HG02970 (cell line): ENCODE data around the gene ZKSCAN1.
"Not testable (repeated sequence)": the region's sequence is repeated elsewhere in the genome, so short reads cannot be mapped to it uniquely, and the experiment has no call there.

Source experiments
- ATAC-seq: cut with Tn5 transposase; IDR thresholded peaks from one replicate; pipeline ENCODE4 v1.9.1; 2021; ENCODE audit warnings: mild to moderate bottlenecking, moderate library complexity, moderate number of reproducible peaks; ENCODE audit not compliant: unreplicated experiment, low FRiP score

The ZKSCAN1 gene

DNA sequence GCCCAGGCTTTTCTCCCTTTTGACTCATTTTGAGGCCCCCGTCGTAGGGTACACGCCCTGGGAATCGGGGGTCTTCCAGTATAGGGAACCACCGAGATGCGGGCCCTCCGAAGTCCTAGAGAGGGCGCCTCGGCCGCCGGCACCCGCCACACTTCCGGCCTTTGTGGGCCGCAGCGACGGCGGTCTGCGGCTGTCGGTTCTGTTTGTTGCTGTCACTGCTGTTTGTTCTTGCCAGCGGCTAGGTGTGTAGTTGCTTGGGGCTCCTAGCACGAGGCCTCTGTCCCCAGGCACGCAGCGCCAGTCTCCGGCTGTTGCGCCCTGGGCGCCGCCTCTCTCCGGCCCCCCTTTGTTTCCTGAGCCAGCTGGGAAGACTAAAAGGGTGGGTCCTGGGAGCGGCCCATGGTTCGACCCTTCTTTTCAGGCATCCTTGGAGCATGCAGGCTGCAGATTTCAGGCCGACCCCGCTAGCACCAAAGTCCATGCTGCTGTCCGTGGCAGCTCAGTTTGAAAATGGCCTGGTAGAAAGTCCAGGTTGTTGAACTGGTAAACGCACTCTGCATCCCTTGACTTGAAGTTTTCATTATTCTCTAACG lies 17.8 kb upstream of the ZKSCAN1 start:
- no peak for ATAC-seq

DNA sequence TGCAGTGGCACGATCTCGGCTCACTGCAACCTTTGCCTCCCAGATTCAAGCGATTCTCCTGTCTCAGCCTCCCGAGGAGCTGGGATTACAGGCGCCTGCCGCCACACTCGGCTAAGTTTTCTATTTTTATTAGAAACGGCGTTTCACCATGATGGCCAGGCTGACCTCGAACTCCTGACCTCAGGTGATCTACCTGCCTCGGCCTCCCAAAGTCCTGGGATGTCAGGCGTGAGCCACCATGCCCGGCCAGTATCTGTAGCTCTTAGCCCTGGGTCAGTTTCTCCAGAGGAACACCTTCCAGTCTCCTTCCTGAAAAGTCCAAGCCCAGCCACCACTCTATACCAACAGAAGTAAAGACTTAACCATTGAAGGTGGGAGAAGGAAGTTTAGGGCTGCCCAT lies 15.2 kb upstream of the ZKSCAN1 start:
- no peak for ATAC-seq

DNA sequence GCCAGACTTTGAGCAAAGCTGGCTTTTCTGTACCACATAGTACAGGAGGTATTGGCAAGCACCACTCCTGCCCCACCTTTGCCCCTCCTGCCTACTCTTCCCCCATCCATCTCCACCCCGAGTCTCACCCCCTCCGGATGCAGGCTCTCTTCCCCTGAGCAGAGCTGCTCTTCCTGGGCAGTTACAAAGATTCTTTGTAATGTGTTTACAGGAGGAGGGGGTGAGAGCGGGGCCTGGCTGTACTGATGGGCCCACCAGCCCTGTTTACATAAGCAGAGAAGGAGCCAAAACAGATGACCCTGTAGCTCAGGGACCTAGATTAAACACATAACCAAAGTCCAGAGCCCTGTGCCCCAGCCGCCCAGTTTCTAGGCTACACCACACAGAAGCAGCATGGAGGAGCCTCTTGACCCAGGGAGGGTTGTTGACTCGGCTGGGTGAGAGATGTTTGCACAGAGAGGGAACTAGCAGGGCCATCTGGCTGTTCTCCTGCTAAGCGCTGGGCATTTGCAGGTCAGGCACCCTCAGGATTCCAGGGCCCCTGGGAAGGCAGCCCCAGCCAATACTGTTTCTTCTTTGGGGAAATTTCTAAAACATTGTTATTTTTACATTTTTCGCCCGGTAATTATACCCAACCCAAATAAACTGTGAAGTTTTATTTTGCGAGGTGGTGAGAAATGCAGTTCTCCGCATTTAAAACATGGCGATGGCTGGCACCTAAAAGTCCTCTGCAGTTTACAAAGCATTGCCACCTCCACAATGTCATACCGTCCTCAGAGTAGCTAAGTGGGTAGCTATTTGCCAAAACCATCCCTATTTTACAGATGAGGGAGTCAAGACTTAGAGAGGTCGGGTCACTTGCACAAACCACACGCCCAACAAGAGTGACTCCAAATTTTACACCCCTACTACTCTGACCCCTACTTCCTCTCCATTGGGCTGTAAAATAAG lies 11.4 kb upstream of the ZKSCAN1 start:
- ATAC-seq, result no peak

DNA sequence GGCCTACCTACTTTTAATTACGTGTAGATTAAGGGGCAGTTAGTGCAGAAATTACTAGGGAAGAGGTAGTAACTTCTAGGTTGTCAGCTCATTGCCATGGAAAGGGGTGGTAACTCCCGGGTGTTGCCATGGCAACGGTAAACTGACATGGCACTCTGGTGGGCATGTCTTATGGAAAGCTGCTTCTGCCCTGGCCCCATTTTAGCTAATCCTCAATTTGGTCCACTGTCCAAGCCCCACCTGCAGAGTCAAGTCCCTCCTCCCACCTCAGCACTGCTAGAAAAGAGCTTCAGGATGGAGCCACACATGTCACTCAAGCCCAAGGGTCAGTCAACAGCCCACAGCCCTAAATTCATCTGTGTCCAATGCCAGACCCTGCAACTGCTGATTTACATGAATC lies 7.5 kb upstream of the ZKSCAN1 start:
- ATAC-seq, result no peak

DNA sequence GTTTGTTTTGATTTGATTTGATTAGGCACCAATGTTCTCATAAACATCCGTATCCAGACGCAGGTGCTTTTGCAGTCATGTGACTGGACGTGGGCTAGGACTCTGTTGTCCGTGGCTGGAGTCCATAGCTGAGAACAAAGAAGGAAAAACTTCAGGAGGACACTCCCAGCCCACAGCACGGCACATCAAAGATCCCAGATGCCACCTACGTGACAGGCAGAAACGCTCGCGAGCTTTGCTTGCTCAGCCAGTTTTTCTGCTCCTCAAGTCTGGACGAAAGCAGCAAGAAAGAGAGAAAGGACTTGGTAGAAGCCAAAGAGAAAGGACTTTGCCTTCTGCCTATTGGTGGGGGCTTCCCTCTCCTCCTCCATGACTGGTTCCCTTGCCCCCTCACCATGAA lies 6.9 kb upstream of the ZKSCAN1 start:
- no peak for ATAC-seq

DNA sequence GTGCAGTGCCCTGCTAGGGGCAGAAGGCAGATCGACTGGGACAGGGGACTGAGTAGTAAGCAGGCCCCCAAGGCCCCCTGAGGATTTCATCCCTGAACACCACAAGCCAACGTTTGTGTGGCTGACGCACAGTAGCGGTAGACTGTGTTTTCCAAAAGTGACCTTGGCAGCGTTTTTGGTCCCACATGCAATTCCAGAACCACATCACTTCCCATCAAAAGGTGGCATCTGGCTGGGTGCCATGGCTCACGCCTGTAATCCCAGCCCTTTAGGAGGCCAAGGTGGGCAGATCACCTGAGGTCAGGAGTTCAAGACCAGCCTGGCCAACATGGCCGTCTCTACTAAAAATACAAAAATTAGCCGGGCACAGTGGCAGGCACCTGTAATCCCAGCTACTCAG lies 5.4 kb upstream of the ZKSCAN1 start:
- ATAC-seq, result not testable (repeated sequence)

DNA sequence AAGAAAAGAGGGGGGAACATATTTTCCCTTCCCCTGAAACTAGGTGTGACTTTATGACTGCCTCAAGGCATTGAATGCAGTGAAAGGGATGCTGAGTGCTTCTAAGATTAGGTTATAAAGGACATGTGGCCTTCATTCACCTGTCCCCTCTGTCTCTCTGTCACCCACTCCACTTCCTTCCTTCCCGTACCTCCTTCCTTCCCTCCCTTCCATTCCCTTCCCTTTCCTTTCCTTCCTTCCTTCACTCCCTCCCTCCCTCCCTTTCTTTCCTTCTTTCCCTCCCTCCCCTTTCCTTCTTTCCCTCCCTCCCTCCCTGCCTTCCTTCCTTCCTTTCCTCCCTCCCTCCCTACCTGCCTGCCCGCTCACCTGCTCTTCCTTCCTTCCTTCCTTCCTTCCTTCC lies 4.5 kb upstream of the ZKSCAN1 start:
- no peak for ATAC-seq

DNA sequence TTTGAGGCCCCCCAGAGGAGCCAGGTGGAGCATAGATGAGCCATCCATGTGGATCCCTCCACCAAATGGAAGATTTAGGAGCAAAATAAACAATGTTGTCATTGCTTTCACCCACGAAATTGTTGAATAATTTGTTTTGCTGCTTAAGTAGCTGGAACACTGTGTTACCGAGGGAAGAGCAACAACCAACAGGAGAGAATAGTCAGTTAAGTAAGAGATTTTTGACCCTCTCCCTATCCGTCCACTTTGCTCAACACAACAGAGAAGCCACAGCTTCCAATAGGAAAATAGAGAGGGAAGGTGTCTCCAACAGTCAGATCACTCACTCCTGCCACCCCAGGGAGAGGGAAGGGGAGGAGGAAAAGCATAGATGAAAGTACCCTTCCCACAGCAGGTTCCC lies 3.9 kb upstream of the ZKSCAN1 start:
- ATAC-seq, result no peak

DNA sequence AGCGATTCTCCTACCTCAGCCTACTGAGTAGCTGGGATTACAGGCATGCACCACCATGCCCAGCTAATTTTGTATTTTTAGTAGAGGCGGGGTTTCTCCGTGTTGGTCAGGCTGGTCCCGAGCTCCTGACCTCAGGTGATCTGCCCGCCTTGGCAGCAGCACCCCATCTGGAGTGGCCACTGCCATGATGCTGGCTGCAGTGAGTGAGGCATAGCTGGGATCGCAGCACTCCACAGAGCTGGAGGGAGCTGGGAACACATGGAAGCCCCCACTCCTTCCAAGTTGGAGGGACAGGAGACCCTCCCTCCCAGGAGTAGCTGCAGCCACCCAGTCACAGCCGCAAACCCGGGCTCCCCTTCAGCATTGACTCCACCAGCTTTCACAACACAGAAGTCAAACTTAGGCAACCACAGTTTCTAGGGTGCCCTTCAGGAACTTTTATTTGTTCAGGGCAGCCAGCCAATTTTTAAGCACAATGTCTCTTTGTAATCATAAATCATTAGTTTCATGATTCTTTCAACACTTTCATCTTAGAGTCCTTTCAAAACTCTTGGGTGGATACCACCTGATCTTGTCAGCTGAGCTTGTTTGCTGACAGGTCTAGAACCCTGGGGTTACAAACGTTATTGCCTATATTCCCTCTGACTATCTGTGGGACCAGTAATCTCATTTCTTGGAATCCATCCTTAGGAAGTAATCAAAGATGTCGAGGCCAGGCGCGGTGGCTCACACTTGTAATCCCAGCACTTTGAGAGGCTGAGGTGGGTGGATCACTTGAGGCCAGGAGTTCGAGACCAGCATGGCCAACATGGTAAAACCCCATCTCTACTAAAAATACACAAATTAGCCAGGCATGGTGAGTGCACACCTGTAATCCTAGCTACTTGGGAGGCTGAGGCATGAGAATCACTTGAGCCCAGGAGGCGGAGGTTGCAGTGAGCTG lies 2.7 kb upstream of the ZKSCAN1 start:
- ATAC-seq, result not testable (repeated sequence)

DNA sequence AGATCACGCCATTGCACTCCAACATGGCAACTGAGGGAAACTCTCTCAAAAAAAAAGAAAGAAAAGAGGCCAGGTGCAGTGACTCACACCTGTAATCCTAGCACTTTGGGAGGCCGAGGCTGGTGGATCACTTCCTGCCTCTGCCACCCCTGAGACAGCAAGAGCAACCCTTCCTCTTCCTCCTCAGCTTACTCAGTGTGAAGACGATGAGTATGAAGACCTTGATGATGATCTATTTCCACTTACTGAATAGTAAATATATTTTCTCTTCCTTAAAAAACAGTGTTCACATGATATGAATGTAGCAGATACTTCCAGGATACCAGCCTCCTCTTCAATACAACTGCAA lies 2.1 kb upstream of the ZKSCAN1 start:
- no peak for ATAC-seq

DNA sequence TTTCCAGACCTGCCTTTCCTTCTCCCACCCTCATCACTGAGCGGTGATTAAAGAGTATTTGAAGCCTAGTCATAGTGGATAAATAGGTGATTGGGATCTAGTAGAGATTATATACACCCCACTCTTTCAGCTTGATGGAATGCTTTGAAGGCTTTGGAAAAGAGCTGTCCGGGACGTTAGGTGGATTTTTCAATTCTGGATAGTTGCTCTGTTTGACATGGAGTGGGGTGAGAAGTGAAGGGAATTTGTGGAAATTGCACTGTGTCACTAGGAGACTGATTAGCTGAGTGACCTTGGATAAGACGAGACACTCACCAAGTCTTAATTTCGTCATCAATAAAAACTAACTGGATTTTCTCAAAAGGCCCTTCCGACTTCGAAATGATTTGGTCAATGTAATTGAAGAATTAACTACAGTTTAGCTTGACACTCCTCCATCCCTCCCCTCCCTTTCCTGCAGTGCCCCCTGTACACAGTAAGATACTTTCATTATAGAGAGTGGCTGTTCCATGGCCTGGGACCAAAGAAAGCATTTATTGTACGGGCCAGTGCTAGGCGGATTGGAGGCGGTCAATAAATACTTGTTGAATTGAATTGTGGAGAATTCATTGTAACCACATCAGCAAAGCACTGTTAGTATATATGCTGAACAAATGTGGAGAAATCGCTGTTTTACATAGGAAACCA lies 962 bp downstream of the ZKSCAN1 start:
- ATAC-seq, result no peak

DNA sequence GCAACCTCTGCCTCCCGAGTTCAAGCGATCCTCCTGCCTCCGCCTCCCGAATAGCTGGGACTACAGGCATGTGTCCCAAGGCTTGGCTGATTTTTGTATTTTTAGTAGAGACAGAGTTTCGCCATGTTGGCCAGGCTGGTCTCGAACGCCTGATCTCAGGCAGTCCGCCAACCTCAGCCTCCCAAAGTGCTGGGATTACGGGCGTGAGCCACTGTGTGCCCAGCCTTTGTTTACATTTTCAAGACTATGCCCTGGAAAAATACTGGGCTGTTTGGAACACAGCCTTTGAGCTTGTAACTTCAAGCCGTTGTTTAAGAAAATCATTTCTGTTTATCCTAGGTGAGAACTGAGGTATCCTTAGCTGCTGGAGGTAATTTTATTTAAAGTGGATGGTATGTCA lies 1.9 kb downstream of the ZKSCAN1 start:
- no peak for ATAC-seq

DNA sequence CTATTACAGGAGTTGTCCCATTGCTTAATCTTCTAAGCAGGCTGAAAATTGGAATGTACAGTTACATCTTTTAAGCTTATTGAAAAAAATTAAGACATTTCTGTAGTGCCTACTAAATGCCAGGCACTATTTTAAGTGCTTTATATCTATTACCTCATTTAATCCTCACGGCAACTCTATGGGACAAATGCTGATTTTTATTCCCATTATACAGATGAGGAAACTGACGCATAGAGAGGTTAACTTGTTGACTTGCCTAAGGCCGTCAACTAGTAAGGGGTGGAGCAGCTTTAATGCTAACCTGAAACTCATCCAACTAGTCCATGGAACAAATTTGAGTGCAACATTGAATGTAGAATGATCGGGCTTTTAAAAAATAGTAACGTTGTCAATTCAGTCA lies 2.5 kb downstream of the ZKSCAN1 start:
- ATAC-seq, result no peak

DNA sequence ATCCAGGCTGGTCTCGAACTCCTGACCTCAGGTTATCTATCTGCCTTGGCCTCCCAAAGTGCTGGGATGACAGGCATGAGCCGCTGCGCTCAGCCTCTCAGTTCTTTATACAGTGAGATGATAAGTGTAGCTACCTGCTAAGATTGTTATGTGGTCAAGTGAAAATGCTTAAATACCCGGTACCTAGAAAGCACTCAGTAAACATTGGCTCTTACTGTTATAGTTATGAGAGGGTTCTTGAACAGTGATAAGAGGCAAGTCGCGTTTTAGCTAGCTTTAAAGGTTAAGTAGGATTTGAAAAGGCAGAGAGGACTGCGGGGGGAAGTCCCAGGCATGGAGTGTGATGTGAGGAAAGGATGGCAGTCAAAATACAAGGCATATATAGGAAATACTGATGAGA lies 4.5 kb downstream of the ZKSCAN1 start:
- ATAC-seq, result no peak

DNA sequence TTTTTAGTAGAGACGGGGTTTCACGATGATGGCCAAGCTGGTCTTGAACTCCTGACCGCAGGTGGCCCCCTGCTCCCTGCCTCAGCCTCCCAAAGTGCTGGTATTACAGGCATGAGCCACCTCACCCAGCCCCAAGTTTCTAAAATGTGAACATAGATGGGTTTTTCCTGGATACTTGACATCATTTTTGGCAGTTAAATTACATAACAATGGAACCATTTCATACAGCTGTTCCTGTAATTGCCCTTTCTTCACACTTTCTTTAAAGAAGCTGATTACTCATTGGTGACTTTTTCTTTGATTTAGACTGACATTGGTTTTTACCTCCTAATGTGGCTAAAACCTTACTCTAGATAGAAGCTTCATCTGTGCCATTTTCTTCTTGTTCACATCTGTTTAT lies 5.9 kb downstream of the ZKSCAN1 start:
- no peak for ATAC-seq

DNA sequence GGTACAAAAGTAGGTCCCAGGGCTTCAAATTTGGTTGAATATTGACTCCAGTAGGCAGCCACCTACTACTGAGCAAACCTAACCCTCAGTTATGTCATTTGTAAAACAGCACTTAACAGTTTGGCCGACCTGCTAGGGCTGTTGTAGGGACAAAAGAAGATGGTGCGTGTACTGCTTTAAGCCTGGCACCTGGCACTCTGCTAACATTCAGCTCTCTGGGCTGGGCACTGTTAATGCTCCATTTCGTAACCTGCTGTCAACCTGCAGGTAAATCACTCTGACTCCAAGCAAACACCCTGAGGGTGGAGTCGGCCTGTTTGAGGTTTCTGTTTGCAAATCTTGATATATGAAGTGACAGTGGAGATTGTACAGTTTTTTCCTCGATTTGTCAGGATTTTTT lies 7.2 kb downstream of the ZKSCAN1 start:
- ATAC-seq, result no peak

DNA sequence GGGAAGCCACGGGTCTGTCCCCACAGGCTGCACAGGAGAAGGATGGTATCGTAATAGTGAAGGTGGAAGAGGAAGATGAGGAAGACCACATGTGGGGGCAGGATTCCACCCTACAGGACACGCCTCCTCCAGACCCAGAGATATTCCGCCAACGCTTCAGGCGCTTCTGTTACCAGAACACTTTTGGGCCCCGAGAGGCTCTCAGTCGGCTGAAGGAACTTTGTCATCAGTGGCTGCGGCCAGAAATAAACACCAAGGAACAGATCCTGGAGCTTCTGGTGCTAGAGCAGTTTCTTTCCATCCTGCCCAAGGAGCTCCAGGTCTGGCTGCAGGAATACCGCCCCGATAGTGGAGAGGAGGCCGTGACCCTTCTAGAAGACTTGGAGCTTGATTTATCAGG lies 8.1 kb downstream of the ZKSCAN1 start:
- no peak for ATAC-seq

DNA sequence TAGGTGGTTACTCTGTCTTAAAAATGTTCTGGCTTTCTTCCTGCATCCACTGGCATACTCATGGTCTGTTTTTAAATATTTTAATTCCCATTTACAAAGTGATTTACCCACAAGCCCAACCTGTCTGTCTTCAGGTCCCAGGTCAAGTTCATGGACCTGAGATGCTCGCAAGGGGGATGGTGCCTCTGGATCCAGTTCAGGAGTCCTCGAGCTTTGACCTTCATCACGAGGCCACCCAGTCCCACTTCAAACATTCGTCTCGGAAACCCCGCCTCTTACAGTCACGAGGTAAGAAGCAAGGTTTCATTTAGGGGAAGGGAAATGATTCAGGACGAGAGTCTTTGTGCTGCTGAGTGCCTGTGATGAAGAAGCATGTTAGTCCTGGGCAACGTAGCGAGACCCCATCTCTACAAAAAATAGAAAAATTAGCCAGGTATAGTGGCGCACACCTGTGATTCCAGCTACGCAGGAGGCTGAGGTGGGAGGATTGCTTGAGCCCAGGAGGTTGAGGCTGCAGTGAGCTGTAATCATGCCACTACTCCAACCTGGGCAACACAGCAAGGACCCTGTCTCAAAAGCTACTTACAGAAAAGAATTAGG lies 8.7 kb downstream of the ZKSCAN1 start:
- ATAC-seq, result no peak

DNA sequence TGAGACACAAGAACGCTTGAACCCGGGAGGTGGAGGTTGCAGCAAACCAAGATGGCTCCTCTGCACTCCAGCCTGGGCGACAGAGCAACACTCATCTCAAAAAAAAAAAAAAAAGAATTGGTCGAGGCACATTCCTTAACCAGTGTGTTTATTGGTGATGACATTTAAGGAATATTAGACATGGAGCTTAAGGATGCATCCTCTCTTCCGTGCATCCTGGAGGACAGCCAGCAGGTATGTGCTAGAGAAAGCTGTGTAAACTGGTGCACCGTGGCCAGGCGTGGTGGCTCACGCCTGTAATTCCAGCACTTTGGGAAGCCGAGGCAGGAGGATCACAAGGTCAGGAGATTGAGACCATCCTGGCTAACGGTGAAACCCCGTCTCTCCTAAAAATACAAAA lies 11.8 kb downstream of the ZKSCAN1 start:
- ATAC-seq, result no peak

DNA sequence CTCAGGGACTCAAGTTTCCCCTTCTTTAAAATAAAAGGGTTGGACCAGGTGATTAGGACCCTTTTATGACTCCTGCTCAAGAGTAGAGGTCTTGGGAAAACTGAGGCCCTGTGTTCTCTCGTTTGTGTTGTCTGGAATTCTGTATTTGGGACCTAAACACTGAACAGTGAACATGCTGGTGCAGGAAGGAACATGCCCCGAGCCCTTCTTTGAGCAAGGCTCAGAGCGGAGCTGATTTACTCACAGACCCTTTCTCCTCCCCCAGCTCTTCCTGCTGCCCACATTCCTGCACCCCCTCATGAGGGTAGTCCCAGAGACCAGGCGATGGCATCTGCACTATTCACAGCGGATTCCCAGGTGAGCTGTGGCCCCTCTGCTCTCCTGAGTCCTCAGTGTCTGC lies 14.2 kb downstream of the ZKSCAN1 start:
- ATAC-seq, result no peak
